HepG2 (cell line): ENCODE data around the gene HSD17B11. TPM values are rescaled to one million over a fixed set of nuclear protein-coding genes. Genes with fewer than 3 reads are reported as not detected.

Experiments used
- FOXA3 ChIP-seq: IDR thresholded peaks from 2 replicates; pipeline ENCODE4 v1.6.1; 2016; ENCODE audit warnings: missing genetic modification reagents, missing compliant biosample characterization
- HBP1 ChIP-seq: IDR thresholded peaks from 2 replicates; pipeline ENCODE4 v1.6.1; 2016; ENCODE audit warnings: low read depth, control low read depth
- NCOA1 ChIP-seq: sonication (generic); formaldehyde crosslinking; IDR thresholded peaks from 2 replicates; pipeline ENCODE4 v1.9.0; 2021; ENCODE audit warnings: missing genetic modification reagents
- NR3C1 ChIP-seq: sonication (generic); formaldehyde crosslinking; IDR thresholded peaks from 2 replicates; pipeline ENCODE4 v1.4.0; 2020; ENCODE audit warnings: missing genetic modification reagents
- POGK ChIP-seq: sonication (generic); formaldehyde crosslinking; conservative IDR thresholded peaks from 2 replicates; pipeline ENCODE4 v1.8.0; 2022; ENCODE audit warnings: mild to moderate bottlenecking, moderate library complexity, missing genetic modification reagents
- ZBTB20 ChIP-seq: sonication (generic); formaldehyde crosslinking; IDR thresholded peaks from 2 replicates; pipeline ENCODE4 v1.8.1; 2023; ENCODE audit warnings: missing genetic modification reagents, low read depth, mild to moderate bottlenecking, borderline replicate concordance
- ZBTB42 ChIP-seq: sonication (generic); formaldehyde crosslinking; IDR thresholded peaks from 2 replicates; pipeline ENCODE4 v1.5.0; 2020; ENCODE audit warnings: mild to moderate bottlenecking, missing genetic modification reagents
- ZBTB44 ChIP-seq: sonication (generic); formaldehyde crosslinking; IDR thresholded peaks from 2 replicates; pipeline ENCODE4 v1.4.0; 2020; ENCODE audit warnings: missing genetic modification reagents
- ZNF318 ChIP-seq: sonication (generic); formaldehyde crosslinking; IDR thresholded peaks from 2 replicates; pipeline ENCODE4 v1.4.0; 2020; ENCODE audit warnings: mild to moderate bottlenecking, missing genetic modification reagents
- ZNF33B ChIP-seq: sonication (generic); formaldehyde crosslinking; IDR thresholded peaks from 2 replicates; pipeline ENCODE4 v1.5.1; 2020; ENCODE audit warnings: mild to moderate bottlenecking, missing genetic modification reagents
- ZNF580 ChIP-seq: IDR thresholded peaks from 2 replicates; pipeline ENCODE4 v1.6.1; 2016; ENCODE audit warnings: low read depth, borderline replicate concordance
- ZNF607 ChIP-seq: sonication (generic); formaldehyde crosslinking; IDR thresholded peaks from 2 replicates; pipeline ENCODE4 v1.5.1; 2020; ENCODE audit warnings: missing genetic modification reagents, mild to moderate bottlenecking, borderline replicate concordance
- ZNF792 ChIP-seq: IDR thresholded peaks from 2 replicates; pipeline ENCODE4 v1.6.1; 2016
- ZSCAN22 ChIP-seq: sonication (generic); formaldehyde crosslinking; IDR thresholded peaks from 2 replicates; pipeline ENCODE4 v1.4.0; 2020; ENCODE audit warnings: mild to moderate bottlenecking, missing genetic modification reagents
- polyA plus RNA-seq, 8 experiments: library from polyadenylated mRNA; depleted of rRNA in 3 of 8; stranded (reverse) in 7 of 8; unstranded in 1 of 8; fragments of >200 nt; fragmentation: Illumina TruSeq in 4 of 8; extraction: Trizol in 4 of 8; gene quantifications; 2 replicates each; pipeline versions ENCODE4 v1.2.1 to v1.2.3, GENCODE V29; 2011 to 2016; ENCODE audit warnings: low read depth in 4 of 8, missing spikeins in 1 of 8, mixed read lengths in 1 of 8; ENCODE audit not compliant: insufficient read depth in 1 of 8
- total RNA-seq, 5 experiments: library from RNA; depleted of rRNA; stranded (reverse); fragments of >200 nt; fragmentation: Illumina TruSeq; extraction: Trizol; gene quantifications; 2 replicates each; pipeline ENCODE4 v1.2.3, GENCODE V29; 2016; ENCODE audit warnings: low read depth in 1 of 5

The HSD17B11 gene
- total and polyA plus RNA-seq, 2 of the 13 experiments (the other 11 are each of a cell fraction or from before 2014, with no cell fraction given), result 121 to 158 TPM

GRCh38 chr4:87422104-87423052 lies 31.4 kb upstream of the HSD17B11 start, which contains the start of gene NUDT9 (continued):
- TF ChIP-seq ZNF318 (CRISPR knock-in tag) (peak; percentile 88; the same call in 1 of the 2 replicates), ZNF33B (peak; percentile 89; the same call in 1 of the 2 replicates), ZNF607 (CRISPR knock-in tag) (peak; percentile 20; the same call in 1 of the 2 replicates), NR3C1 (CRISPR knock-in tag) (no peak), ZNF580 (CRISPR knock-in tag) (peak; percentile 68; the same call in 1 of the 2 replicates), POGK (CRISPR knock-in tag) (peak; percentile 81), ZSCAN22 (peak; percentile 62; the same call in 1 of the 2 replicates), ZBTB44 (CRISPR knock-in tag) (peak; percentile 28; the same call in 1 of the 2 replicates), NCOA1 (peak; percentile 39; the same call in 1 of the 2 replicates), ZNF792 (CRISPR knock-in tag) (no peak), ZBTB42 (CRISPR knock-in tag) (peak; percentile 78; the same call in 1 of the 2 replicates), HBP1 (CRISPR knock-in tag) (no peak; the same call in 1 of the 2 replicates), ZBTB20 (CRISPR knock-in tag) (peak; percentile 51), FOXA3 (CRISPR knock-in tag) (peak; percentile 60)
